ENCODE data around the gene NKIRAS2. TPM values are rescaled to one million over a fixed set of nuclear protein-coding genes. Genes with fewer than 3 reads are reported as not detected.
A peak's percentile ranks its signal among the peaks of the same experiment; 100 is the strongest.

NKIRAS2 gene
- total and polyA plus RNA-seq, 8 donors = 6.5 to 14.7 (median 11.6) TPM

DNA sequence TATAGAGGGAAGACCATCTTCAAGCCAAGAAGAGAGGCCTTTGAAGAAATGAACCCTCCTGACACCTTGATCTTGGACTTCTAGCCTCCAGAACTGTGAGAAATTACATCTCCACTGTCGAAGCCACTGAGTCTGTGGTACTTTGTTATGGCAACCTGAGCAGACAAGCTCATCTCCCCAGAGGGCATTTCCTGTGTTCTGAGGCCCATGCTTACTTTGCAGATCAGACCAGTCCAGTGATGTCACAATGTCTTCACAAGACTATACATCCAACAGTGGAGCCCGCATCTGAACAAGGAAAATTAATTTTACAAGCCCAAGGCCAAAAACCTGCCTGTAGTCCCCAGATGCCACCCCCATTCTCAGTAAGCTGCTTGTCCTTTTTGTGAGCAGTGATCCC is 45.3 kb downstream of the NKIRAS2 start:
- TF ChIP-seq, protein P1, sequence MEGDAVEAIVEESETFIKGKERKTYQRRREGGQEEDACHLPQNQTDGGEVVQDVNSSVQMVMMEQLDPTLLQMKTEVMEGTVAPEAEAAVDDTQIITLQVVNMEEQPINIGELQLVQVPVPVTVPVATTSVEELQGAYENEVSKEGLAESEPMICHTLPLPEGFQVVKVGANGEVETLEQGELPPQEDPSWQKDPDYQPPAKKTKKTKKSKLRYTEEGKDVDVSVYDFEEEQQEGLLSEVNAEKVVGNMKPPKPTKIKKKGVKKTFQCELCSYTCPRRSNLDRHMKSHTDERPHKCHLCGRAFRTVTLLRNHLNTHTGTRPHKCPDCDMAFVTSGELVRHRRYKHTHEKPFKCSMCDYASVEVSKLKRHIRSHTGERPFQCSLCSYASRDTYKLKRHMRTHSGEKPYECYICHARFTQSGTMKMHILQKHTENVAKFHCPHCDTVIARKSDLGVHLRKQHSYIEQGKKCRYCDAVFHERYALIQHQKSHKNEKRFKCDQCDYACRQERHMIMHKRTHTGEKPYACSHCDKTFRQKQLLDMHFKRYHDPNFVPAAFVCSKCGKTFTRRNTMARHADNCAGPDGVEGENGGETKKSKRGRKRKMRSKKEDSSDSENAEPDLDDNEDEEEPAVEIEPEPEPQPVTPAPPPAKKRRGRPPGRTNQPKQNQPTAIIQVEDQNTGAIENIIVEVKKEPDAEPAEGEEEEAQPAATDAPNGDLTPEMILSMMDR (IDR thresholded peaks at IDR 0.05) = no peak
- FAIRE-seq = no peak
- Histone ChIP-seq H3K4me1 (no peaks in the 10 kb centered on the region), H3K4me3 (no peak overlapping the region), H3K9me3 (no peaks in the 10 kb centered on the region), H3K27me3 (no peaks in the 10 kb centered on the region), H3K36me3 (no peaks in the 10 kb centered on the region), H3K27ac (no peak overlapping the region)
- DNase-seq = no peak
- ATAC-seq = no peak
- WGBS, 2 donors = 65 to 79% methylated on average over 2 of the region's 2 CpGs
- intact Hi-C loops (cut with DNase I) = loop anchor here in 1 of 3 donors (5.0 kb wide), 1 partner anchor 37 kb away; no protein-coding TSS in a partner anchor

DNA sequence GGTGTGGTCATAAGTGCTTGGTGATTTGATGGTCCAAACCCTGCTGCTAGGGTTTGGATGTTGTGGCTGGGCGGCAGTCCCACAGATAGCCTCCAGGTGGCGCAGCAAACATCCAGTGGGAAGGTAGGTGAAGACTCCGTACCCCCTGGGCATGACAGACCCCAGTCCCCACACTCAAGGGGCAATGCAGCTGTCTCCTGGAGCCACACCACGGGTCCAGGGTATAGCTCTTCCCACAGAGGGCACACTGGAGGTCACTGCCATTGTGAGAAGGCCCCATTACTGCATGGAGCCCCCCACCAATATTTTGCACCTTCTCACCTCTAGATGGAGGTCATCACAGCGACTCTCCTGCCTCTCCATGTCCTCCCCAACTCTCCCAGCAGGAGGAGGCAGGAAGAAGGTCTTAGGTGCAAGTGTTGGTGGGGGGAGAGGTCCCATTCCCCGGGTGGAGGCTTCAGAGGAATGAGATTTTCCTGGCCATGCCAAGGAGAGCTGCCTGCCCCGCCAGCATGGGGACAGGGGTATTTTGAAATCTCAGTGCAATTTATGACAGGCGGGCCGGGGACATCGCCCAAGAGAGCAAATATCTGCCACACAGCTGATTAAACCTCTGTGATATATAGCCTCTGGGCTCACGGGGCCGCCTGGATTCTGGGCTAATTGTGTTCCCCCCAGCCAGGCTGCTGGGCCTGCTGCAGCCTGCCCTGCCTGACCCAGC is 47.6 kb downstream of the NKIRAS2 start:
- intact Hi-C loops (cut with DNase I) = loop anchor here in 1 of 3 donors (5.0 kb wide), 1 partner anchor 35 kb away; no protein-coding TSS in a partner anchor
- Histone ChIP-seq H3K9me3 (no peaks in the 10 kb centered on the region), H3K27me3 (no peaks in the 10 kb centered on the region), H3K4me3 (no peak overlapping the region), H3K4me1 (peaks cover 0 to 2% (median 0%) of the 10 kb centered on the region in 3 donors), H3K27ac (no peak overlapping the region), H3K36me3 (no peaks in the 10 kb centered on the region)
- DNase-seq (peak in 5 of 6 donors; percentile 32 to 91 (median 76)), FAIRE-seq (no peak), ATAC-seq (peak; percentile 62 to 87 (median 82))
- 19 to 23% methylated on average over 12 of the region's 12 CpGs for WGBS, 2 donors
- TF ChIP-seq, protein P1 (IDR thresholded peaks at IDR 0.05) = peak; percentile 84 to 90 (median 90)

DNA sequence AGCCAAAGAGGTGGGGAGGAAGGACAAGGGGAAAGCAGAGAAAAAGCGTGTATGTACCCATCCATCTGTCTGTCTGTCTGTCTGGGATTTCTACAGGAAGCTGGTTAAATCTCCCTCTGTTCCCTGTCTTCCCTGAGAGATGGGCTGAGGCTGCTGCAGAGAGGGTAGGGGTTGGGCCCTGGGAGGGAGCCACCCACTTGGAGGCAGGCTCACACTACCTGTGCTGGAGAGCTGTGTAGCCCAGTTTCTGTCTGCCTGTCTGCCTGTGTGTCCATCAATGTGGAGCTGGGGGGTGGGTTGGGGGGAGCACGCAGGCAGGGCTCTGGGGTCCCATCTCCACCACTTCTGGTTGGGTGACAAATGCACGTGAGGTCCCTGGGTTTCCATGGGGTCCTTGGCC is 49.1 kb downstream of the NKIRAS2 start:
- TF ChIP-seq, protein P1 (IDR thresholded peaks at IDR 0.05) = no peak
- Histone ChIP-seq H3K36me3 (no peaks in the 10 kb centered on the region), H3K27ac (no peak overlapping the region), H3K4me3 (no peak overlapping the region), H3K9me3 (no peaks in the 10 kb centered on the region), H3K4me1 (peaks cover 0 to 2% (median 0%) of the 10 kb centered on the region in 3 donors), H3K27me3 (no peaks in the 10 kb centered on the region)
- intact Hi-C loops (cut with DNase I) = loop anchor here in 1 of 3 donors (5.0 kb wide), 1 partner anchor 33 kb away; no protein-coding TSS in a partner anchor
- DNase-seq (no peak), ATAC-seq (no peak), FAIRE-seq (no peak)
- 73 to 85% methylated on average over 3 of the region's 3 CpGs for WGBS, 2 donors

DNA sequence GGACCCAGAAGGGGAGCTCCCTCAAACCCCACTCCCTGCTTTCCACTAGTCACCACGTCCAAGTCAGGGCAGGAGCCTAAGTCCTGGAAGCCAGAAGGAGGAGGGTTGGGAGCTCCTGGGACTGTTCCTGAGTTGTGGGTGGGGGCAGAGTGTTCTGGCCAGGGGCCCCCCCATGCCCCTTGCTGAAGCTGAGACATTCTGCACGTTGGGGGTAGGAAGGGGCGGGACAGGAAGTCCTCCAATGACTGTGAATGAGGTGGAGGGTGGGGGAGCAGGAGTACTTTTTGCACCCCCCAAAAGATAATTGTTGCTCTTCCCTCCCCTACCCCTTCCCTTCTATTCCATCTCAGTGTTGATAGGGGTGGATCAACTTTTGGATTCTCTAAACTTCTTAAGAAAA is 51.9 kb downstream of the NKIRAS2 start:
- DNase-seq = no peak
- ATAC-seq = no peak
- TF ChIP-seq, protein P1 (IDR thresholded peaks at IDR 0.05) = no peak
- Histone ChIP-seq H3K9me3 (no peaks in the 10 kb centered on the region), H3K27ac (no peak overlapping the region), H3K27me3 (no peaks in the 10 kb centered on the region), H3K4me3 (peak overlapping the region in 1 of 4 donors; percentile 46), H3K4me1 (peaks cover 0 to 2% (median 0%) of the 10 kb centered on the region in 3 donors), H3K36me3 (no peaks in the 10 kb centered on the region)
- WGBS, 2 donors = 30 to 41% methylated on average over 2 to 3 of the region's 3 CpGs
- no peak for FAIRE-seq
- intact Hi-C loops (cut with DNase I) = no loop called here
